GM12891 (cell line): ENCODE results near the gene CLEC20A.

Experiments
- DNase-seq: peaks from one replicate; pipeline ENCODE4 v3.0.0; 2011; ENCODE audit warnings: low spot score; ENCODE audit not compliant: insufficient read length
- FAIRE-seq: peaks from 2 replicates; lab custom pipeline; 2011; peaks lifted over from hg19 to GRCh38; lab: Jason Lieb, UNC
- PAX5 ChIP-seq: IDR thresholded peaks from 2 replicates; pipeline ENCODE4 v1.6.1; 2011; ENCODE audit warnings: low read length, moderate library complexity, mild to moderate bottlenecking; ENCODE audit not compliant: insufficient read depth, severe bottlenecking
- POLR2A ChIP-seq: IDR thresholded peaks from 2 replicates; pipeline ENCODE4 v1.6.1; 2011; ENCODE audit warnings: low read depth, low read length, control low read depth
- POLR2AphosphoS5 ChIP-seq: IDR thresholded peaks from 2 replicates; pipeline ENCODE4 v1.6.1; 2011; ENCODE audit warnings: low read depth, low read length, control low read depth
- POU2F2 ChIP-seq: IDR thresholded peaks from 2 replicates; pipeline ENCODE4 v1.6.1; 2011; ENCODE audit warnings: low read depth, mild to moderate bottlenecking, control low read depth, low read length, moderate library complexity
- SPI1 ChIP-seq: IDR thresholded peaks from 2 replicates; pipeline ENCODE4 v1.6.1; 2011; ENCODE audit warnings: low read depth, low read length, control low read depth
- TAF1 ChIP-seq: IDR thresholded peaks from 2 replicates; pipeline ENCODE4 v1.6.1; 2011; ENCODE audit warnings: low read depth, low read length, control low read depth

CLEC20A gene

GRCh38 chr1:178486100-178487069 is 10.4 kb downstream of the CLEC20A start:
- DNase-seq (no peak), FAIRE-seq (no peak)
- no peak for TF ChIP-seq POLR2A
- no peak for TF ChIP-seq PAX5
- TF ChIP-seq POLR2AphosphoS5: no peak
- TF ChIP-seq TAF1: no peak
- TF ChIP-seq POU2F2: no peak
- TF ChIP-seq SPI1: no peak

GRCh38 chr1:178485541-178485981 is 11.2 kb downstream of the CLEC20A start:
- no peak for FAIRE-seq
- TF ChIP-seq SPI1 (no peak), TAF1 (no peak), PAX5 (no peak), POLR2AphosphoS5 (no peak), POLR2A (no peak), POU2F2 (no peak)
- DNase-seq: no peak

GRCh38 chr1:178484698-178485225 is 12.0 kb downstream of the CLEC20A start:
- DNase-seq (no peak), FAIRE-seq (no peak)

GRCh38 chr1:178483251-178483957 is 13.4 kb downstream of the CLEC20A start:
- no peak for TF ChIP-seq PAX5
- no peak for TF ChIP-seq TAF1
- TF ChIP-seq POLR2AphosphoS5: no peak
- FAIRE-seq (no peak), DNase-seq (no peak)

More at GRCh38 chr1:178484698-178485225, 12.0 kb downstream of the CLEC20A start:
- TF ChIP-seq PAX5 (no peak), POLR2A (no peak), POU2F2 (no peak), POLR2AphosphoS5 (no peak)

GRCh38 chr1:178477841-178478240 is 18.9 kb downstream of the CLEC20A start:
- no peak for DNase-seq
- FAIRE-seq: no peak
- TF ChIP-seq POLR2A (no peak), POU2F2 (no peak), PAX5 (no peak), SPI1 (no peak), TAF1 (no peak), POLR2AphosphoS5 (no peak)

GRCh38 chr1:178477373-178477772 is 19.4 kb downstream of the CLEC20A start:
- no peak for DNase-seq
- FAIRE-seq: no peak
- TF ChIP-seq PAX5: no peak
- no peak for TF ChIP-seq TAF1
- no peak for TF ChIP-seq SPI1
- TF ChIP-seq POLR2AphosphoS5: no peak
- TF ChIP-seq POU2F2: no peak
- TF ChIP-seq POLR2A: no peak

- TF ChIP-seq POLR2A (no peak), TAF1 (no peak), PAX5 (no peak), POU2F2 (no peak)
- no peak for DNase-seq
- no peak for FAIRE-seq
Observed at GRCh38 chr1:178472531-178472930, 24.2 kb downstream of the CLEC20A start.

GRCh38 chr1:178470411-178470960 is 26.3 kb downstream of the CLEC20A start:
- TF ChIP-seq TAF1: no peak
- no peak for TF ChIP-seq POU2F2
- no peak for TF ChIP-seq SPI1
- no peak for TF ChIP-seq PAX5
- TF ChIP-seq POLR2AphosphoS5: no peak
- no peak for TF ChIP-seq POLR2A
- no peak for FAIRE-seq
- no peak for DNase-seq

GRCh38 chr1:178467837-178468236 is 28.9 kb downstream of the CLEC20A start:
- TF ChIP-seq TAF1 (no peak), PAX5 (no peak), POLR2A (no peak), POLR2AphosphoS5 (no peak), SPI1 (no peak), POU2F2 (no peak)
- DNase-seq: no peak
- no peak for FAIRE-seq
